Measurements from ENCODE around the gene FBXO47.

GRCh38 chr17:38961413-38961812 is 5.8 kb downstream of the FBXO47 start:
- TF ChIP-seq EZH2 (IDR thresholded peaks at IDR 0.05; ENCODE audit: borderline replicate concordance, insufficient read depth, low read depth, low read length, poor library complexity, severe bottlenecking) (no peak), CTCF (IDR thresholded peaks at IDR 0.05) (no peak)
